SH-SY5Y (cell line): Measurements from ENCODE around the gene PSD.

Source experiments
- GATA2 ChIP-seq: IDR thresholded peaks from 2 replicates; pipeline ENCODE4 v1.6.1; 2011; ENCODE audit warnings: mild to moderate bottlenecking, low read depth, low read length
- GATA3 ChIP-seq: IDR thresholded peaks from 2 replicates; pipeline ENCODE4 v1.6.1; 2011; ENCODE audit warnings: low read depth, mild to moderate bottlenecking, low read length, moderate library complexity

- TF ChIP-seq GATA3 (no peak), GATA2 (no peak)
Observed at GRCh38 chr10:102467318-102467717, 48.7 kb upstream of the PSD start.
